ENCODE results near the gene PDK1.

Gene PDK1

GRCh38 chr2:172647439-172647838, 91.5 kb downstream of the PDK1 start:
- no peak for DNase-seq

- DNase-seq, result no peak
Measured at GRCh38 chr2:172655091-172655837, 99.4 kb downstream of the PDK1 start.

GRCh38 chr2:172655838-172656573, 100.1 kb downstream of the PDK1 start:
- no peak for DNase-seq
